Kasumi-1 (cell line): ENCODE data around the gene KRT3.
"Not testable (repeated sequence)": the region's sequence is repeated elsewhere in the genome, so short reads cannot be mapped to it uniquely, and the experiment has no call there.

Experiments used
- DNase-seq, 2 experiments: peaks; one replicate each; lab custom pipeline; 2025; lab: John Stamatoyannopoulos, UW

Gene KRT3

GRCh38 chr12:52760623-52761022 lies 35.3 kb downstream of the KRT3 start:
- no peak for DNase-seq

GRCh38 chr12:52759695-52760094 lies 36.2 kb downstream of the KRT3 start:
- no peak for DNase-seq

- no peak for DNase-seq
These were observed 36.7 kb downstream of the KRT3 start for GRCh38 chr12:52759218-52759617.

DNA sequence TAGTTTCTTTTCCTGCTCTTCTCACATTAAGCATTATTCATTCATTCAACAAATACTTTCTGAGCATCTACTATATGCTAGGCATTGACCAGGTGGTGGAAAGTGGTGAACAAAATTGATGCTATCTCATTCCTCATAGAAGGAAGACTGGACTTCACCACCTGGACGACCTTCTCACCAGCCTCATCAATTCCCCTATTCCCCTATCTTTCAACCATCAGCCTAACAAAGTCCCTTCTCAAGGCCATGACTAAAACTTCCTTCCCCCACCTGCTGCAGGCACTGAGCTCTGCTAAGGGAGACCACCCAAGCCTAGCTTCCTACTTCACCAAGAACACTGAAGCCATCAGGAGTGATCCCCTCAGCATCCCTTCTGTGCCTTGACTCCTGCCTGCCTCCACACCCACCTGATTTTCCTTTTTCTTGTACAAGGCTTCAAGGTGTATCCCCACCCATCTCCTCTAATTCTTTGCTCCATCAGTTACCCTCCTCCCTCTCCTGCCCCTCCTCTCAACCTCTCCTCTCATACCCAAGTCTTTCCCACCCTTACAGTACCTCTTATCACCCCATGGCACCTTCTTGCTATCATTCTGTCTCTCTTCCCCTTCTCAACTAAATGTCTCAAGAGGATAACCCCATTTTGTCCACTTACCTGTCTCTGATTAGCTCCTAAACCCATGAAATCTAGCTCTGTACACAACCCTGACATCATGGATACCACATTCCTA lies 38.3 kb downstream of the KRT3 start:
- DNase-seq, result no peak

DNA sequence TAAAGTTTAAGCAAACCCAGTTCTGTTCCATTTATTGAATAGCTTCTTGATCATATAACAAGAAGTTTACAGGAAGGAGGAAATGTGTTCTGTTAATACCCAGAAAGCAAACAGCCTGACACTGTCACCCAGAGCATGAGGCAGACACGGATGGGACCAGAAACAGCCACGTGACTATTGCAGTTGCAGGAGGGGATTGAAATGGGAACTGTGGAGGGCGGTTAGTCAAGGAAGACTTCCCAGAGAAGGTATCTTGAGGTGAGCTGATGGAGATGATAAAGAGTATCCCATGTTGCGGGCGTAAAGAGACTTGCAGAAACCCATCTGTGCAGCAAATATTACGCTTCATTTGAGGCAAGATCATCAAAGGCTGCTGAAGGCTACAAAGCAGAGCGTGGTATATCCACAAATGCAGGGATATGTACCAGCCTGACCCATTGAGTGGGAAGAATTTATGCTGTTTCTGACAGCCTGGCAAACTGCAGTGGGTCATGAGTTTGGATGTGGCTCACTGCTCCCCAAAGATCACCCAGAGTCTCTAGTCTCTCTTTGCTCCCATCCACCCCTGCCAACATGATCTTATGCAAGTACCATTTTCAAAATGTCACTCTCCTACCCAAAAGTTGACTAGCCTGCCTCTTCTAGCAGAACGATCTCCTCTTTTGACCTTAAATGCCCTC lies 39.5 kb downstream of the KRT3 start:
- DNase-seq, result no peak

DNA sequence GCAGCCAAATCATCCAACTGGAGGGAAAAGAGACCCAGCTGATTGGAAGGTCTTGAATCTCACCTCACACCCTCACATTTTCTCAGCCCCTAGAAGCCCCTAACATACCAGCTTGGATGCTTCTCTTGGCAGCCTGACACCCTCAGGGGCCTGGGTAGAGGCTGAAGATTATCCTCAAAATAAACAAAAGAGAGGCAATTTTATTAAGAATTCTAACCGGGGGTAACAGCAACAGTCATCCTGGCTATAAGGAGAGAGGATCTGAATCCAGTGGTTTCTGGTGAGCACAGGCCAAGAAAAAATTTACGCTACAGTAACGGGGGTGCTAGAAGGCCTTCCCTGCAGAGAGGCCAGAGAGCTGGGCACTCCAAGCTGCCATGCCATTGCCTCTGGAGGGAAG lies 40.4 kb downstream of the KRT3 start:
- DNase-seq, result no peak

GRCh38 chr12:52754135-52754534 lies 41.8 kb downstream of the KRT3 start:
- no peak for DNase-seq

- DNase-seq, result no peak
These were observed 42.6 kb downstream of the KRT3 start for GRCh38 chr12:52753283-52753682.

DNA sequence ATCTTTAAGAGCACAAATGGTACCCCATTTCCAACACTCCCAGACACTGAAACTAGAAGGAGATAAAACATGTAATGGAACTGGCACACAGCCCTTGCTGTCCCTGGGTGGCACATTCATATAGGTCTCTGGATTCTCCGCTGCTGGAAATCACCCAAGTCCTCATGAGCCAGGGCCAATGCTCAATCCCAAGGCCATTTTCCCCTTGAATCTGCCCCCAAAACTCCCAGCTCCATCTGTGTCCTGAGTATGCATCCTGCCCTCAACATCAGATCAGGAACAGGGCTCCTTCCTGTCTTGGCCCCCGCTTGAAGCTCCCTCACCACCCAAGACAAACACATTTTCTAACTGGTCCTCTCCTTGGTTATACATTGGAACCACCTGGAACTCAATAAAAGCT lies 43.4 kb downstream of the KRT3 start:
- no peak for DNase-seq

GRCh38 chr12:52751795-52752194 lies 44.1 kb downstream of the KRT3 start:
- DNase-seq, result no peak

GRCh38 chr12:52750532-52750931 lies 45.4 kb downstream of the KRT3 start:
- not testable (repeated sequence) for DNase-seq

DNA sequence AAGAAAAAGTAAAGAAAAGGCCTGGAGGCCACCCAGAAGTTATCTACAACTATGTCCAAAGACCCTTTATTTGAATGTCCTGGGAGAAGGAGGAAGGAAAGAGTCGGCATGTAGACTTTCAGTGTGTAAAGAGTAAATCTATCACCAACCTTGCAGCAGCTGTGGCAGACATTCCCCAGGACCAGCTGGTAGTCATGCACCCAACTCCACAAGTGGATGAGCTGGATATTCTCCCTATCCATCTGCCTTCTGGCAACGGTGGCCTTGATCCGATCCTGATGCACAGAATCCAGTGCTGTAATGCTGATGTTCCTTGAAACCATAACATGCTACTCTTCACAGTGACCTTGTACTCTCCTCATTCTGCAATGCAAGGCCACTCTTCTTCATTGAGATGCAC lies 46.1 kb downstream of the KRT3 start:
- no peak for DNase-seq

- no peak for DNase-seq
These were observed 47.3 kb downstream of the KRT3 start for GRCh38 chr12:52748578-52748977.

DNA sequence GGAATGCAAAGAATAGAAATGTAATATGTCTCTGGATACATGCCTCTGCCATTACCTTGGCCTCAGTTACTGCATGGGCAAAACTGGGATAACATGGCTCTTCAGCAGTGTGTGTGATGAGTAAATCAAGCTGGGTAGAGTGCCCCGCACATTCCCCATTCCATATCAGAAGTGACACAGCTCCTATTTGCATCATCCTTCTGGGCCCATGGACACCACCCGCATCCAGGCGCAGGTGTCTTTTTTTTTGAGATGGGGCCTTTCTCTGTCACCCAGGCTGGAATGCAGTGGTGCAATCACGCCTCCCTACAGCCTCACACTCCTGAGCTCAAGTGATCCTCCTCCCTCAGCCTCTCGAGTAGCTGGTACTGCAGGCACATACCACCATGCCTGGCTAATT lies 50.4 kb downstream of the KRT3 start:
- no peak for DNase-seq

GRCh38 chr12:52744493-52745156 lies 51.3 kb downstream of the KRT3 start:
- no peak for DNase-seq

- DNase-seq, result no peak
These were observed 53.0 kb downstream of the KRT3 start for GRCh38 chr12:52742822-52743457.

- no peak for DNase-seq
These were observed 53.7 kb downstream of the KRT3 start for GRCh38 chr12:52742196-52742580.

DNA sequence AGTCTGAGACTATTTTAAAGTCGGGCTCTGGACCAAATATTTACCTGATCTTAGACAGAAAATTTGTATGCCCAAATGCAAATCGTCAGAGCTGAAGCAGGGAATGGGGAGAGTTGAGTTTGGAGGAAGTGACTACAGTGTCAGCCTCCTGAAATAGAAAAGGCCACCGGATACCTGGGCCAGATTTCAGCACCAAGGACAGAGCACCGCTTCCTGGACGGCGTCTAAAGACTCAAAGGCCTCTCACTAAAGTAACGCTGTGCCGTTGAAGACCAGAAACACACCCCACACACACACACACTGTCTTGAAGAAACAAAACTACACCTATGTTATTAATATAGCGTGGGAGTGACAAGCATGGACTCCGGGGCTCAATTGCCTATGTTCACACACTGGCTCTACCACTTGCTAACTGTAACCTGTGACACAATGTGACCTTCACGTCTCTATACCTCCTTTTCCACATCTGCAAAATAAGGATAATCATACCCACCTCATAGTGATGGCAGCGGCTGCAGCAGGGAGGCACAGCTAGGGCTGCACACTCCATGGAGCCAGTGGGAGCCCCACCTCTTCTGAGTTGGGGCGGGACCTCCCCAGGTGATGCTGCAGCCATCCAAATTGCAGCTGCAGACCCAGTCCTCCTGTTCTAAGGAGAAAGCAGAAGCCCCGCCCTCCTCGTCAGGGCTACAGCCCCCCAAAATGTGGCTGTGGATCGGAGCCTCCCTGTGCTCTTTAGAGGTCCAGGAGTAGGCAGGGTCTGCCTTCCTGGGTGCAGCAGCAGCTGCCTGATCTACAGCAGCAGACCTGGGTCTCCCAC lies 54.3 kb downstream of the KRT3 start:
- DNase-seq, result peak in 1 of 2 experiments; percentile 32

DNA sequence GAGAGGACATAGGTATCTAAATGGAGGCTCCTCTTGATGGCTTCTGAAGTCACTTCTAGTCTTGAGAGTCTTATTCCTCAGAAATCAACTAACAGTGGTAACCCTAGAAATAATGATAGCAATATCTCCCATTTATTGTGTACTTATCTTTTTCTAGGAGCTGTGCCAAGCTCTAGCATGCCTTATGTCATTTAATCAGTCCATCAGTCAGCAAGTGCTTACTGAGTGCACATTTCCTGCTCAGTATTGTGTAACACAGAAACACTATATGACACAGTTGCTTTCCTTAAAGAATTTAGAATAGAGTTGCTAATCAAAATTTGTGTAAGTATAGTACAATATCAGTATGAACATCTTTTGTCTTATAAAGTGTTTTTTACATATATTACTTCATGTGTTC lies 55.3 kb downstream of the KRT3 start:
- DNase-seq, result no peak

GRCh38 chr12:52739963-52740362 lies 56.0 kb downstream of the KRT3 start:
- no peak for DNase-seq
